Measurements from ENCODE around the gene ZFR.
A peak's percentile ranks its signal among the peaks of the same experiment; 100 is the strongest.

Gene ZFR

DNA sequence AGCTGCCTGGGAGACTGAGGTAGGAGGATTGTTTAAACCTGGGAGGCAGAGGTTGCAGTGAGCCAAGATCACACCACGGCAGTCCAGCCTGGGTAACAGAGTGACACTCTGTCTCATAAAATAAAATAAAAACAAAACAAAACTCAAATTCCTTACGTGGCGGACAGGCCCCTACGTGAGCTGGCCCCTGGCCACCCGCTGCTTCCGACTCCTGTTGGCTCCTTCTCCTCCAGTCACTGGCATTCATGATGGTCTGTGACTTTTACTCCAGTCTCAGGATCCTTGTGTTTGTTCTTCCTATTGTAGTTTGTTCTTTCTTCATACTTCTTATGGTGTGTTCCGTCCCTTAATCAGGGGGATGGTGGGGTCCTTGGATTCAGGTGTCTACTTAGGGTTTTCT, 28.5 kb upstream of the ZFR start:
- Histone ChIP-seq H3K27ac (no peak overlapping the region), H3K9me3 (ENCODE audit: severe bottlenecking) (no peaks in the 10 kb centered on the region), H3K27me3 (ENCODE audit: insufficient read depth, low read depth, severe bottlenecking) (peaks cover 81% of the 10 kb centered on the region), H3K36me3 (no peaks in the 10 kb centered on the region), H3K4me3 (ENCODE audit: low read depth, low read length) (no peak overlapping the region)
- TF ChIP-seq, protein P1, sequence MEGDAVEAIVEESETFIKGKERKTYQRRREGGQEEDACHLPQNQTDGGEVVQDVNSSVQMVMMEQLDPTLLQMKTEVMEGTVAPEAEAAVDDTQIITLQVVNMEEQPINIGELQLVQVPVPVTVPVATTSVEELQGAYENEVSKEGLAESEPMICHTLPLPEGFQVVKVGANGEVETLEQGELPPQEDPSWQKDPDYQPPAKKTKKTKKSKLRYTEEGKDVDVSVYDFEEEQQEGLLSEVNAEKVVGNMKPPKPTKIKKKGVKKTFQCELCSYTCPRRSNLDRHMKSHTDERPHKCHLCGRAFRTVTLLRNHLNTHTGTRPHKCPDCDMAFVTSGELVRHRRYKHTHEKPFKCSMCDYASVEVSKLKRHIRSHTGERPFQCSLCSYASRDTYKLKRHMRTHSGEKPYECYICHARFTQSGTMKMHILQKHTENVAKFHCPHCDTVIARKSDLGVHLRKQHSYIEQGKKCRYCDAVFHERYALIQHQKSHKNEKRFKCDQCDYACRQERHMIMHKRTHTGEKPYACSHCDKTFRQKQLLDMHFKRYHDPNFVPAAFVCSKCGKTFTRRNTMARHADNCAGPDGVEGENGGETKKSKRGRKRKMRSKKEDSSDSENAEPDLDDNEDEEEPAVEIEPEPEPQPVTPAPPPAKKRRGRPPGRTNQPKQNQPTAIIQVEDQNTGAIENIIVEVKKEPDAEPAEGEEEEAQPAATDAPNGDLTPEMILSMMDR (IDR thresholded peaks at IDR 0.05; ENCODE audit: low read depth, low read length), result no peak
- no peak for DNase-seq

DNA sequence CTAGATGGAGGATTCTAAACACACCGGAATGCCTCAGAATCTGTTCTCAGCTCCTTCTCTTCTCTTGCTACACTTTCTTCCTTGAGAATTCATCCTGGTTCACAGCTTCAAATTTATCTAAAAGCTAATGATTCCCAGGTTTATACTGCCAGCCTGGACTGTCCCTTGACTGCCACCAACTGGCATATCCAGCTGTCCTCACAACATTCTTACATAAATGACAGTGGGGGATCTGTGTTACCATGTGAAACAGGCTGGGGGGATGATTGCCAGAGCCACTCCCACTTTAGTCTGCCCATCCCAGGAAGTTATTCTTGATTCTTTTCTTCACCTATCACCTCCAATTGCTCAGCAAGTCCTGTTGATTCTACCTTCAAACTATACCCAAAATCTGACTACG, 27.2 kb upstream of the ZFR start:
- H3K27me3 ChIP-seq (ENCODE audit: insufficient read depth, low read depth, severe bottlenecking), result peaks cover 88% of the 10 kb centered on the region
- no peak overlapping the region for H3K4me3 ChIP-seq (ENCODE audit: low read depth, low read length)
- H3K9me3 ChIP-seq (ENCODE audit: severe bottlenecking), result no peaks in the 10 kb centered on the region
- DNase-seq, result no peak
- H3K27ac ChIP-seq, result no peak overlapping the region
- TF ChIP-seq, protein P1 (IDR thresholded peaks at IDR 0.05; ENCODE audit: low read depth, low read length), result 0 out of 2 replicates have a peak, but pooled peaks have one; percentile 9
- no peaks in the 10 kb centered on the region for H3K36me3 ChIP-seq

DNA sequence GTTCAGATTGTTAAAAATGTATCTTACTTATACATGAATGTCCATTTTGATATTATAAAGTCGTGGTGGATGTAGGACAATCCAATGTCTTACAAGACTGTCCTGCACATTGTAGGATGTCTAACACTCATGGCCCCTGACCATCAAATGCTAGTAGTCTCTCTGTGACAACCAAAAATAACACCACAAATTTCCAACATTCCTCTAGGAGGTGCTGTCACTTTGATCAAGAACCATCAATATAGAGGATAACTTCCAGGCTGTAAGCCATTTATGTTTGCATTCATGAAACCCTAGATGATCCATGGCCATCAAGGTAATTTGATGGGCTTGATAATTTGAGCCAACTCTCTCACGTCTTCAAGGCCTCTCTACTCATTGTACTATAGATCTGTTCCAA, 20.5 kb upstream of the ZFR start:
- Histone ChIP-seq H3K27me3 (ENCODE audit: insufficient read depth, low read depth, severe bottlenecking) (peaks cover 68% of the 10 kb centered on the region), H3K9me3 (ENCODE audit: severe bottlenecking) (no peaks in the 10 kb centered on the region), H3K27ac (no peak overlapping the region), H3K36me3 (no peaks in the 10 kb centered on the region), H3K4me3 (ENCODE audit: low read depth, low read length) (no peak overlapping the region)
- DNase-seq, result no peak
- TF ChIP-seq, protein P1 (IDR thresholded peaks at IDR 0.05; ENCODE audit: low read depth, low read length), result no peak

DNA sequence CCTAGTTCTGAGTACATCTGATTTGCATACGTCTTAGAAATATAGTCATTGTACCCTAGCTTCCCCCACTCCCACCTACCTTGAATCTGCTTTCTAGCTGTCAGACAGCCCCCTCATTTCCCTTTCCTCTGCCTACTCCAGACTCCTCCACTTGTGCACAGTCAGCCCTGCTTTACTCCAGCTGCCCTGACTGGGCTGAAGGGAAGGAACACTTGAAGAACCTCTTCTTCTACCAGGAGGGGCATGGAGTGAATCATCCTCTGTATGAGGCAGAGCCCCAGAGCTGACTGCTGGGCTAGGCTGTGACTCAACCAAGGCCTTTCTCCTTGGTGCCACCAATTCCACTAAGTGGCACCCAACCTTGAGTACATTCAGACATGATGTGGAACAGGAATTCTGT, 18.1 kb upstream of the ZFR start:
- H3K4me3 ChIP-seq (ENCODE audit: low read depth, low read length), result no peak overlapping the region
- H3K9me3 ChIP-seq (ENCODE audit: severe bottlenecking), result peaks cover 10% of the 10 kb centered on the region
- no peak overlapping the region for H3K27ac ChIP-seq
- H3K36me3 ChIP-seq, result no peaks in the 10 kb centered on the region
- peaks cover 62% of the 10 kb centered on the region for H3K27me3 ChIP-seq (ENCODE audit: insufficient read depth, low read depth, severe bottlenecking)
- TF ChIP-seq, protein P1 (IDR thresholded peaks at IDR 0.05; ENCODE audit: low read depth, low read length), result no peak
- no peak for DNase-seq

DNA sequence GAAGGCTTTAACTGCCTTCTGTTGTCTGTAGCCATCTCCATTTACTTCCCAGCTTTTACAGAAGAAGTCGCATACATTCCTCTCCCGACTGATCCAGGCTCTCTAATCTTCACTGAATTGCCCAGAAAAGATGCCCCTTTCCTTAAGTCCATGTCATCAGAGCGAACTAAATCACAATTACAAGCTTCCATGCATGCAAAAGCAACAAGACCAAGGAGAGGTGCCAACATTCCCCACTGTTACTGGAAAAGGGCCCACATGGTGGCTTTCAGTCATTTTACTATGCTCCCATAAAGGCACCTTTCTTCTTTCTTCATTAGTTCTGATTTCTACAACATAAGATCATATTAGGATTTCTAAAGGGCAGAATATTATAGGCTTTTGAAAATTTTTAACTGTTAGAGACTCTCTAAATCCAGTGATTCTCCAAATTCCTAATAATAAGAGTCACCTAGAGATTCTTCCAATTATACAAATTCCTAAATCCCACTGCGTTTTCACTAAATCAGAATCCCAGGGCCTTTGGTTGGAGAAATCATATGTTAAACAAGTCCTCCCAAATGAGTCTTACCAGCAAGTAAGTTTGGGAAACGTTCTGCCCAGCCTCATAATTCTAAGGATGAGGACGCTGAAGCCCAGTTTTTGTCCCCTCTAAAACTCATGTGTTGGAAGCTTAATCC, 17.0 kb upstream of the ZFR start:
- Histone ChIP-seq H3K27ac (no peak overlapping the region), H3K9me3 (ENCODE audit: severe bottlenecking) (peaks cover 10% of the 10 kb centered on the region), H3K36me3 (no peaks in the 10 kb centered on the region), H3K27me3 (ENCODE audit: insufficient read depth, low read depth, severe bottlenecking) (peaks cover 62% of the 10 kb centered on the region), H3K4me3 (ENCODE audit: low read depth, low read length) (no peak overlapping the region)
- DNase-seq, result no peak
- TF ChIP-seq, protein P1 (IDR thresholded peaks at IDR 0.05; ENCODE audit: low read depth, low read length), result no peak

DNA sequence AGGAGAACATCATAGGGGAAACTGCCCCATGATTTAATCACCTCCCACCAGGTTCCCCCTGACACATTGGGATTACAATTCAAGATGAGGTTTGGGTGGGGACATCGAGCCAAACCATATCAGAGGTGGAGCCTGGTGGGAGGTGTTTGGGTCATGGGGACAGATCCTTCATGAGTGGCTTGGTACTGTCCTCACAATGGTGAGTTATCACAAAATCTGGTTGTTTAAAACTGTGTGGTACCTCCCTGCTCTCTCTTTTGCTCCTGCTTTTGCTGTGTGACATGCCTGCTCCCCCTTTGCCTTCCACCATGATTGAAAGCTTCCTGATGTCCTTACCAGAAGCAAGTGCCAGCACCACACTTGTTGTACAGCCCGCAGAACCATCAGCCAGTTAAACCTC, 16.2 kb upstream of the ZFR start:
- Histone ChIP-seq H3K27ac (no peak overlapping the region), H3K4me3 (ENCODE audit: low read depth, low read length) (no peak overlapping the region), H3K9me3 (ENCODE audit: severe bottlenecking) (peaks cover 10% of the 10 kb centered on the region), H3K27me3 (ENCODE audit: insufficient read depth, low read depth, severe bottlenecking) (peaks cover 66% of the 10 kb centered on the region), H3K36me3 (no peaks in the 10 kb centered on the region)
- no peak for DNase-seq
- TF ChIP-seq, protein P1 (IDR thresholded peaks at IDR 0.05; ENCODE audit: low read depth, low read length), result no peak

Measured in WERI-Rb-1 (cell line).